Activated CD4-positive, alpha-beta T cell treated with anti-CD3 and anti-CD28 coated beads for 24 hours (primary cell): Measurements from ENCODE around the gene SLC25A15.
"Not testable (repeated sequence)": the region's sequence is repeated elsewhere in the genome, so short reads cannot be mapped to it uniquely, and the experiment has no call there.

ENCODE experiments used
- DNase-seq, 2 donors: peaks; one replicate each; pipeline ENCODE4 v3.0.0-alpha.2; 2020; ENCODE audit warnings: low read depth in 2 of 2

The SLC25A15 gene

GRCh38 chr13:40781717-40782116, 7.7 kb upstream of the SLC25A15 start:
- DNase-seq = no peak

GRCh38 chr13:40782971-40783370, 6.4 kb upstream of the SLC25A15 start:
- not testable (repeated sequence) for DNase-seq

GRCh38 chr13:40784540-40784939, 4.9 kb upstream of the SLC25A15 start:
- DNase-seq = no peak

GRCh38 chr13:40786568-40786996, 2.8 kb upstream of the SLC25A15 start:
- DNase-seq = no peak

GRCh38 chr13:40787062-40787461, 2.3 kb upstream of the SLC25A15 start:
- no peak for DNase-seq

GRCh38 chr13:40788540-40789274, 704 bp upstream of the SLC25A15 start:
- DNase-seq = not testable (repeated sequence)

- no peak for DNase-seq
Measured at GRCh38 chr13:40790154-40790616, 774 bp downstream of the SLC25A15 start.

GRCh38 chr13:40792284-40793051, 3.1 kb downstream of the SLC25A15 start:
- DNase-seq = no peak

- no peak for DNase-seq
Measured at GRCh38 chr13:40793339-40793738, 3.9 kb downstream of the SLC25A15 start.

GRCh38 chr13:40794414-40795368, 5.3 kb downstream of the SLC25A15 start:
- no peak for DNase-seq

- DNase-seq = no peak
Measured at GRCh38 chr13:40796649-40797048, 7.2 kb downstream of the SLC25A15 start.

GRCh38 chr13:40798380-40798779, 9.0 kb downstream of the SLC25A15 start:
- DNase-seq = no peak

- DNase-seq = no peak
Measured at GRCh38 chr13:40799508-40799907, 10.1 kb downstream of the SLC25A15 start.

- DNase-seq = no peak
Measured at GRCh38 chr13:40800559-40800958, 11.1 kb downstream of the SLC25A15 start.

GRCh38 chr13:40801255-40802217, 12.1 kb downstream of the SLC25A15 start:
- DNase-seq = no peak

- no peak for DNase-seq
Measured at GRCh38 chr13:40803316-40803715, 13.9 kb downstream of the SLC25A15 start.

- no peak for DNase-seq
Measured at GRCh38 chr13:40806241-40806640, 16.8 kb downstream of the SLC25A15 start.

GRCh38 chr13:40809471-40809870, 20.1 kb downstream of the SLC25A15 start:
- no peak for DNase-seq

- DNase-seq = no peak
Measured at GRCh38 chr13:40812102-40812501, 22.7 kb downstream of the SLC25A15 start.

GRCh38 chr13:40812724-40813445, 23.5 kb downstream of the SLC25A15 start:
- DNase-seq = no peak
